IPS-18a (cell line): ENCODE results near the gene PTPRA.

ENCODE experiments used
- H3K27ac ChIP-seq: one replicate; pipeline ENCODE4 v1.5.1; 2013; ENCODE audit warnings: low read length
- H3K27me3 ChIP-seq: one replicate; pipeline ENCODE4 v1.6.1; 2013; ENCODE audit warnings: mild to moderate bottlenecking, low read length; ENCODE audit not compliant: control insufficient read depth, insufficient read depth
- H3K36me3 ChIP-seq: one replicate; pipeline ENCODE4 v1.6.1; 2013; ENCODE audit warnings: low read depth, low read length; ENCODE audit not compliant: control insufficient read depth
- H3K4me1 ChIP-seq: one replicate; pipeline ENCODE4 v1.6.1; 2013; ENCODE audit warnings: low read depth, low read length; ENCODE audit not compliant: control insufficient read depth
- H3K4me3 ChIP-seq: one replicate; pipeline ENCODE4 v1.5.1; 2013; ENCODE audit warnings: low read length
- H3K9ac ChIP-seq: one replicate; pipeline ENCODE4 v1.6.1; 2013; ENCODE audit warnings: mild to moderate bottlenecking, low read length, moderate library complexity
- H3K9me3 ChIP-seq: one replicate; pipeline ENCODE4 v1.6.1; 2013; ENCODE audit warnings: low read depth, low read length; ENCODE audit not compliant: control insufficient read depth

The PTPRA gene

DNA sequence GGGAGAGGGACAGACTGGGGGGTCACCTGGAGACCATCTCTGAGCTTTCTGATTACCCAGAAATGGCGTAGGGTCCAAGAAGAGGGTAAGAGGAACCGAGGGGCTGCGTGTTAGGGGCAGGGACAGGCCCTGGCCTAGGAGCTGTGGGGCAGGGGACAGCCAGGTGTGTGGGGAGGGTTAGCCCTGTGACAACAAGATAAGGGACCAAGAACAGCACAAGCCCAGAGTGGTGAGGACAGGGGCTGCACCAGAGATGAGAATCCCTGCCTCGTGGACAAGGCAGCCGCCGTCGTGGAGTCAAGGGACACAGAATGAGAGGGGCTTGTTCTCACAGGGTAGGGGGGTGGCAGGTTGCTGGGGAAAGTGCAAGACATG lies 211.7 kb downstream of the PTPRA start:
- H3K36me3 ChIP-seq, result no peaks in the 10 kb centered on the region
- no peak overlapping the region for H3K4me3 ChIP-seq
- peaks cover 39% of the 10 kb centered on the region for H3K27me3 ChIP-seq

DNA sequence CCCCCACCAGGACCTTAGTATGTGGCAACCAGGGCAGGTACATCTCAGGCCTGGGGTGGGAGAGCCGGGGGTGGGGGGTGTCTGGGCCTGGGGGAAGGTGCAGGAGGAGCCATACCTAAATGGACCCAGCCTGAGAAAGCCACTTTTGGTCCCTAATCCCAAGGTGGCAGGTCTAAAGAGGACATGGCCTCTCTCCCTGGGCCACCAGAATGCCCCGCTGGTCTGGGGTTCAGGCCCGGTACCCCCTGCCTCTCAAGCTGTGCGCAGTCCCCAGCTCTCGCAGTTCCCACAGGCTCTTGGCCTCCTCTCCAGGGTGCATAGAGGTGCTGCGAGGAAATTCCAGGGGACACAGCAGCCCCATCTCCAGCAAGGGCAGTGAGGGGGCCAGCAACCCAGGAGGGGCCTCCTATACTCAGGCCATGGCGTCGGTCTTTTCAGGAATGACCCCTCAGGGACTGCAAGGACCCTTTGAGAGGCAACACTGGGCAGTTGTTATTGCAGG lies 212.3 kb downstream of the PTPRA start:
- no peak overlapping the region for H3K9ac ChIP-seq
- no peak overlapping the region for H3K4me3 ChIP-seq
- H3K36me3 ChIP-seq, result no peaks in the 10 kb centered on the region
- no peaks in the 10 kb centered on the region for H3K4me1 ChIP-seq
- H3K9me3 ChIP-seq, result no peaks in the 10 kb centered on the region
- no peak overlapping the region for H3K27ac ChIP-seq
- peaks cover 37% of the 10 kb centered on the region for H3K27me3 ChIP-seq

More for the DNA sequence above, 211.7 kb downstream of the PTPRA start:
- no peaks in the 10 kb centered on the region for H3K4me1 ChIP-seq
- H3K9ac ChIP-seq, result no peak overlapping the region
- H3K9me3 ChIP-seq, result no peaks in the 10 kb centered on the region
- H3K27ac ChIP-seq, result no peak overlapping the region

DNA sequence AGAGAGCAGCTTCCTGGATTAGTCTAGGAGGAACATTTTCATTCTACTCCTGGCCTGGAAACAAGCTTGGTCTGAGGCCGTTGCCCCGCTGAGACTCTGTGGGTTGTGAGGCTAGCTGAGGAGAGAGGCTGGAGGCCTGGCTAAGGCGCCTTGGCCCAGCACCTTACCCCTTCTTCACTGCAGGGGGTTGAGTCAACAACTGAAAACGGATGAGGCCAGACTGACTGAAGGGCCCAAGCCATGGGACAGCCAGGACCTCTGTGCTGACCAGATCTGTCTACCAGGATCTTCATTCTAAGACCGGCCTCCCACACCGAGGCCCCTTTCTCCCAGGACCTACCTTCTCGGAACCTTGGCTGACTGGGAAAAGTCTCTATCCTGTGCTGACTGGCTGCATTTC lies 214.8 kb downstream of the PTPRA start:
- no peaks in the 10 kb centered on the region for H3K9me3 ChIP-seq
- no peaks in the 10 kb centered on the region for H3K36me3 ChIP-seq
- no peak overlapping the region for H3K27ac ChIP-seq
- H3K4me1 ChIP-seq, result no peaks in the 10 kb centered on the region
- H3K9ac ChIP-seq, result no peak overlapping the region
- H3K27me3 ChIP-seq, result peaks cover 15% of the 10 kb centered on the region
- no peak overlapping the region for H3K4me3 ChIP-seq
